Type B pancreatic cell (in vitro differentiated cells): ENCODE results near the gene VAMP3. TPM values are rescaled to one million over a fixed set of nuclear protein-coding genes. Genes with fewer than 3 reads are reported as not detected.

Experiments
- DNase-seq: peaks from one replicate; pipeline ENCODE4 v3.0.0; 2021; ENCODE audit warnings: mixed read lengths; ENCODE audit not compliant: unreplicated experiment; ENCODE audit errors: extremely low spot score
- H3K27ac Mint-ChIP-seq: 2 replicates; pipeline ENCODE4 v1.8.0; 2021; ENCODE audit warnings: mild to moderate bottlenecking, mixed read lengths
- H3K27me3 Mint-ChIP-seq: 2 replicates; pipeline ENCODE4 v1.8.0; 2021; ENCODE audit warnings: mixed read lengths
- H3K36me3 Mint-ChIP-seq: 2 replicates; pipeline ENCODE4 v1.8.0; 2021; ENCODE audit warnings: mixed read lengths
- H3K4me1 Mint-ChIP-seq: one replicate; pipeline ENCODE4 v1.8.0; 2021; ENCODE audit warnings: mixed read lengths; ENCODE audit not compliant: unreplicated experiment
- H3K4me3 Mint-ChIP-seq: 2 replicates; pipeline ENCODE4 v1.8.0; 2021; ENCODE audit warnings: mild to moderate bottlenecking, mixed read lengths
- H3K9me3 Mint-ChIP-seq: 2 replicates; pipeline ENCODE4 v1.8.0; 2021; ENCODE audit warnings: mixed read lengths
- total RNA-seq: library from RNA; stranded (reverse); gene quantifications from 2 replicates; pipeline ENCODE4 v1.2.1, GENCODE V29; 2021; ENCODE audit warnings: low replicate concordance
- TF ChIP-seq, protein P1 (sequence below): fragments of 200-600 bp; sonication (generic); conservative IDR thresholded peaks from 2 replicates; pipeline ENCODE4 v1.5.0; 2021; ENCODE audit warnings: antibody characterized with exemption, mild to moderate bottlenecking

The VAMP3 gene
- total RNA-seq, 1 donor from 2014 or later = 82.4 TPM

DNA sequence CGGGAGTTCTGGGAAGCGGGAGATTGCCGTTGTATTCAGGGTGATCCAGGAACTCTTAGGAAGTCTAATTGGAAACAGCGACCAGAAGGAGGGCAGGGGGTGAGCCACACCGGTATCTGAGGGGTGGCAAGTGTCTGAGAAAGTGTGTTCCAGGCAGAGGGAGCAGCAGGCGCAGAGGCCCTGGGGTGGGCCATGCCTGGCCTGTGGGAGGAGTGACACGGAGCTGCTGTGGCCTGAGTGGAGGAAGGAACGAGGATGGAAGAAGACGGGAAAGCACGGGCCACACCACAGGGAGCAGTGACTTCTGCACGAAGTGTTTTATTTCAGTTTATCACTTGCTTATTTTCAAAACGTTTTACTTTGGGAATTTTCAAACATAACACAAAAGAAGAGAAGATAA is 24.3 kb downstream of the VAMP3 start:
- no peak for DNase-seq
- H3K36me3 Mint-ChIP-seq = peaks cover 30% of the 10 kb centered on the region
- H3K4me1 Mint-ChIP-seq = no peaks in the 10 kb centered on the region
- TF ChIP-seq, protein P1, sequence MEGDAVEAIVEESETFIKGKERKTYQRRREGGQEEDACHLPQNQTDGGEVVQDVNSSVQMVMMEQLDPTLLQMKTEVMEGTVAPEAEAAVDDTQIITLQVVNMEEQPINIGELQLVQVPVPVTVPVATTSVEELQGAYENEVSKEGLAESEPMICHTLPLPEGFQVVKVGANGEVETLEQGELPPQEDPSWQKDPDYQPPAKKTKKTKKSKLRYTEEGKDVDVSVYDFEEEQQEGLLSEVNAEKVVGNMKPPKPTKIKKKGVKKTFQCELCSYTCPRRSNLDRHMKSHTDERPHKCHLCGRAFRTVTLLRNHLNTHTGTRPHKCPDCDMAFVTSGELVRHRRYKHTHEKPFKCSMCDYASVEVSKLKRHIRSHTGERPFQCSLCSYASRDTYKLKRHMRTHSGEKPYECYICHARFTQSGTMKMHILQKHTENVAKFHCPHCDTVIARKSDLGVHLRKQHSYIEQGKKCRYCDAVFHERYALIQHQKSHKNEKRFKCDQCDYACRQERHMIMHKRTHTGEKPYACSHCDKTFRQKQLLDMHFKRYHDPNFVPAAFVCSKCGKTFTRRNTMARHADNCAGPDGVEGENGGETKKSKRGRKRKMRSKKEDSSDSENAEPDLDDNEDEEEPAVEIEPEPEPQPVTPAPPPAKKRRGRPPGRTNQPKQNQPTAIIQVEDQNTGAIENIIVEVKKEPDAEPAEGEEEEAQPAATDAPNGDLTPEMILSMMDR = no peak
- no peak overlapping the region for H3K27ac Mint-ChIP-seq
- H3K4me3 Mint-ChIP-seq = no peak overlapping the region
- H3K9me3 Mint-ChIP-seq = peaks cover 8% of the 10 kb centered on the region
- H3K27me3 Mint-ChIP-seq = no peaks in the 10 kb centered on the region

DNA sequence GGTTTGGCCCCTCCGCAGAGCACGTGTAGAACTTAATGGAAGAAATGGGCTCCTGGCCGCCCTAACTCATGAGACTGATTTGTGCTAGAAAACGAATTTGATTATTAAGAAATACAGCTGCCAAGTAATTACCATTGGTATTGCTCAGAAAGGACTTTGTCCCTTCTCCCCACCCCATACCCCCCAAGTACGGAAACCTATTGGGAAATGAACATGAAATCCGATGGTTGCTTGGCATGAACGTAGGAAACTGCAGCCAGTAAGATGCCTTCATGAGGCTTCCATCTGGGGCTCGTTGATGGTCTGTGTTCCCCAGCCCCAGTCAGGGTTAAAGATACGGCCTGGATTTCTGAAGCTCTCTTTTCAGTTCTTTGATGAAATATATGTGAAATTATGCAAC is 34.4 kb downstream of the VAMP3 start:
- Mint-ChIP-seq H3K9me3 (no peaks in the 10 kb centered on the region), H3K4me3 (no peak overlapping the region), H3K27me3 (no peaks in the 10 kb centered on the region), H3K36me3 (peaks cover 4% of the 10 kb centered on the region), H3K4me1 (no peaks in the 10 kb centered on the region), H3K27ac (no peak overlapping the region)
- no peak for DNase-seq
- TF ChIP-seq, protein P1 = no peak

DNA sequence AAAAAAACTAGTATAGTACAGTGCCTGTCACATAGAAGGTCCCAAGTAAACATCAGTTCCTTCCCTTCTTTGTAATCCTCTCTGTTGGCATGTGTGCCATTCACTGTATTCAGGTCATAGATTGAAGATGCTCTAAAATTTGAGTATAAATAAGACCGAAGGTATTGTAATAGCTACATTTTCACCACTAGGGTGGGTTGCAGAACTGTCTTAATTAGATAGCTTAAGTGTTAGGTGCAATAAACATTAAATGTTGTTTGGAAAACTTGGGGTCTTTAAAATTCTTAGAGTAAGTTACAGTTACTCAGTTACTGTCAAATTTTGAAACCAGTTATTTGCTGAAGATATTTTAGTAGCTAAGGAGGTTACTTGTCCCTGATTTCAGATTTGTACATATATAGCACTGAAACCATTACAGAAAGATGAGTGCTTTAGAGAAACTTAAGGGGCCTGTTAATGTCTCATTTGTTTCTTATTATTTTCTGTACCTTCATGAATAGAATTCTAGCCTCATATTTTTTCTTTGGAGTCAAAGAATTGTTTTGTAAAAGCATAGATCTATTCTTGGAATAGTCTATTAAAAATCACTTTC is 37.3 kb downstream of the VAMP3 start:
- Mint-ChIP-seq H3K36me3 (peaks cover 18% of the 10 kb centered on the region), H3K9me3 (no peaks in the 10 kb centered on the region), H3K4me1 (no peaks in the 10 kb centered on the region), H3K27me3 (no peaks in the 10 kb centered on the region), H3K27ac (no peak overlapping the region), H3K4me3 (no peak overlapping the region)
- DNase-seq = no peak
- TF ChIP-seq, protein P1 = peak; percentile 78

DNA sequence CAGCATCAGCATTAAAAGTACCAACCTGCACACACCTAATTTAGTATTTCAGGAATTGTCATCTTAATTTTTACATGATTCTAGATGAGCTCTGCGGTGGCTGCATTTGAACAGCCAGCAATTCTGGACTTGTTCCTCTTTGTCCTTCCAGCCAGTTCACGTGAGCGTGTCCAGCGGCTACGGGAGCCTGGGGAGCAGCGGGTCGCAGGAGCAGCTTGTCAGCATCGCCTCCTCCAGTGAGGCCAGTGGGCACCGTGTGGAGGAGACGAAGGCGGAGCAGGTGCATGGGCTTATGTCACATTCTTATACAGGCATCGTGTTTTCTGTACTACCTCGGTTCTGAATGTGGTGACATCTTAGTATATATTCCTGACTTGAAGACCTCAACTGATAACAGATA is 38.6 kb downstream of the VAMP3 start:
- Mint-ChIP-seq H3K27ac (no peak overlapping the region), H3K9me3 (peaks cover 8% of the 10 kb centered on the region), H3K4me1 (no peaks in the 10 kb centered on the region), H3K27me3 (no peaks in the 10 kb centered on the region), H3K36me3 (peaks cover 28% of the 10 kb centered on the region), H3K4me3 (no peak overlapping the region)
- TF ChIP-seq, protein P1 = no peak
- no peak for DNase-seq

DNA sequence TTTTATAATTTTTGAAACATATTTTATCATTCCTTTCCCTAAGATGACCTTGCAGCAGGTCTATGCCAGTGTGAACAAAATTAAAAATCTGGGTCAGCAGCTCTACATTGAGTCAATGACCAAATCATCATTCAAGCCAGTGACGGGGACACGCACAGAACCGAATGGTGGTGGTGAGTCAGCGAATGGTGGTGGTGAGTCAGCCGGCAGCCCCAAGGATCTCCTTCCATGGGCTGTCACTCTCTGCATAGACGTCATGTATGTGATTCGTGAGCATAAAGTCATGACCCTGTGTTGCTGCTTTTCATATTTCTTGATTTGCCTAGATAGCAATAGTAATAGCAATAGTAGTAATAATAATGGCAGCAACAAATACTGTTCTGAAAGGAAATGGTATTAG is 39.3 kb downstream of the VAMP3 start:
- DNase-seq = no peak
- H3K27ac Mint-ChIP-seq = no peak overlapping the region

More for the DNA sequence above, 39.3 kb downstream of the VAMP3 start:
- Mint-ChIP-seq H3K36me3 (peaks cover 29% of the 10 kb centered on the region), H3K9me3 (peaks cover 8% of the 10 kb centered on the region), H3K27me3 (no peaks in the 10 kb centered on the region), H3K4me1 (no peaks in the 10 kb centered on the region), H3K4me3 (no peak overlapping the region)
- TF ChIP-seq, protein P1 = no peak
